WI38 (cell line): ENCODE data around the gene DBNDD1.
"Not testable (repeated sequence)": the region's sequence is repeated elsewhere in the genome, so short reads cannot be mapped to it uniquely, and the experiment has no call there.

Source experiments
- H3K4me3 ChIP-seq: 2 replicates; pipeline ENCODE4 v1.5.1; 2011; ENCODE audit warnings: low read depth, mild to moderate bottlenecking, control low read depth, low read length
- CTCF ChIP-seq: IDR thresholded peaks from 2 replicates; pipeline ENCODE4 v1.5.1; 2012; ENCODE audit warnings: low read depth, mild to moderate bottlenecking, control low read depth, low read length

DBNDD1 gene

GRCh38 chr16:90002759-90003158 lies 16.5 kb downstream of the DBNDD1 start:
- TF ChIP-seq CTCF: no peak
- no peak overlapping the region for H3K4me3 ChIP-seq

- TF ChIP-seq CTCF: no peak
- no peak overlapping the region for H3K4me3 ChIP-seq
Measured at GRCh38 chr16:90001761-90002503, 17.3 kb downstream of the DBNDD1 start.

GRCh38 chr16:90000733-90001427 lies 18.4 kb downstream of the DBNDD1 start:
- TF ChIP-seq CTCF: no peak
- no peak overlapping the region for H3K4me3 ChIP-seq

- no peak for TF ChIP-seq CTCF
- no peak overlapping the region for H3K4me3 ChIP-seq
Measured at GRCh38 chr16:89999831-90000574, 19.3 kb downstream of the DBNDD1 start.

- TF ChIP-seq CTCF: no peak
Measured at GRCh38 chr16:89996178-89996489, 23.1 kb downstream of the DBNDD1 start.

GRCh38 chr16:89995475-89996177 lies 23.6 kb downstream of the DBNDD1 start:
- not testable (repeated sequence) for H3K4me3 ChIP-seq

More at GRCh38 chr16:89996178-89996489, 23.1 kb downstream of the DBNDD1 start:
- no peak overlapping the region for H3K4me3 ChIP-seq

- not testable (repeated sequence) for H3K4me3 ChIP-seq
Measured at GRCh38 chr16:89994721-89995474, 24.4 kb downstream of the DBNDD1 start.
